Measurements from ENCODE around the gene RPS6KA2.

DNA sequence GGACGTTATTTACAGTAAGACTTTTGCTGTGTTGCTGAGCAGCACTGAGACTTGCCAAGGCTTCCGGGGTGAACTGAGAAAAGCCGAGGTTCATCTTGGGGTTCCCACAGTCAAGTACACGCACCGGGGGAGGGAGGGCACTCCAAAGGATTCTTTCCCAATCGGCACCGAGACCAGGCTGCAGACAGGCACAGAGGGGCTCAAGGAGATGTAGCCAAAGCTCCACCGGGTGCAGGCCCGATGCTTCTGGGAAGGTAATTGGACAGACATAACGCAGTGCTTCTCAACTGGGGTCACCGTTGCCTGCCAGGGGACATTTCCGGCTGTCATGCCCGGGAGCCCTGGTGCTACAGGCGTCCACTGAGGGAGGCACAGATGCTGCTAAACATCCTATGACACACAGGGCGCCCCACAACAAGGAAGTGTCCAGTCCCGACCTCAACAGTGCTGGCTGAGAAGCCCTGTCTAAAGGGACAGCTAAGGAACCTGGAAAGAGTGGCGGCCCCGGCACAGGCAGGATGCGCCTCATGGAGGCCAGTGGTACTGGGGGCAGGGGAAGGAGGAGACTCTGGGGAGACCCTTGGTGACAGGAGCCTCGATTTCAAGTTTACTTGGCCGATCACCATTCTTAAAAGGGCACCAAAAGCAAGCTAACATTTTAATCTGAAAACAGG is 133.5 kb downstream of the RPS6KA2 start:
- TF ChIP-seq, protein P1, sequence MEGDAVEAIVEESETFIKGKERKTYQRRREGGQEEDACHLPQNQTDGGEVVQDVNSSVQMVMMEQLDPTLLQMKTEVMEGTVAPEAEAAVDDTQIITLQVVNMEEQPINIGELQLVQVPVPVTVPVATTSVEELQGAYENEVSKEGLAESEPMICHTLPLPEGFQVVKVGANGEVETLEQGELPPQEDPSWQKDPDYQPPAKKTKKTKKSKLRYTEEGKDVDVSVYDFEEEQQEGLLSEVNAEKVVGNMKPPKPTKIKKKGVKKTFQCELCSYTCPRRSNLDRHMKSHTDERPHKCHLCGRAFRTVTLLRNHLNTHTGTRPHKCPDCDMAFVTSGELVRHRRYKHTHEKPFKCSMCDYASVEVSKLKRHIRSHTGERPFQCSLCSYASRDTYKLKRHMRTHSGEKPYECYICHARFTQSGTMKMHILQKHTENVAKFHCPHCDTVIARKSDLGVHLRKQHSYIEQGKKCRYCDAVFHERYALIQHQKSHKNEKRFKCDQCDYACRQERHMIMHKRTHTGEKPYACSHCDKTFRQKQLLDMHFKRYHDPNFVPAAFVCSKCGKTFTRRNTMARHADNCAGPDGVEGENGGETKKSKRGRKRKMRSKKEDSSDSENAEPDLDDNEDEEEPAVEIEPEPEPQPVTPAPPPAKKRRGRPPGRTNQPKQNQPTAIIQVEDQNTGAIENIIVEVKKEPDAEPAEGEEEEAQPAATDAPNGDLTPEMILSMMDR (IDR thresholded peaks at IDR 0.05): no peak
- no peak for TF ChIP-seq POLR2A (IDR thresholded peaks at IDR 0.05)
